T47D (cell line): ENCODE measurements around the gene NAPSA.
"Not testable (repeated sequence)": the region's sequence is repeated elsewhere in the genome, so short reads cannot be mapped to it uniquely, and the experiment has no call there.

Experiments
- DNase-seq, 2 experiments: peaks; one replicate each; pipeline versions ENCODE4 v3.0.0 to v3.0.0-alpha.2; 2011 to 2012; ENCODE audit warnings: low read depth in 1 of 2, low spot score in 1 of 2
- JUND ChIP-seq: IDR thresholded peaks from 2 replicates; pipeline ENCODE4 v1.6.1; 2012; ENCODE audit warnings: low read depth
- in situ Hi-C: cut with HindIII; loops from 2 replicates; pipeline ENCODE4 v1.10.0; 2016; ENCODE audit warnings: low sequenced_read_pairs, low pct_unique_long_range_greater_than_20kb

NAPSA gene

GRCh38 chr19:50344661-50345318 lies 20.6 kb downstream of the NAPSA start:
- in situ Hi-C loops, result no loop called here
- TF ChIP-seq JUND, result no peak
- DNase-seq, result no peak

DNA sequence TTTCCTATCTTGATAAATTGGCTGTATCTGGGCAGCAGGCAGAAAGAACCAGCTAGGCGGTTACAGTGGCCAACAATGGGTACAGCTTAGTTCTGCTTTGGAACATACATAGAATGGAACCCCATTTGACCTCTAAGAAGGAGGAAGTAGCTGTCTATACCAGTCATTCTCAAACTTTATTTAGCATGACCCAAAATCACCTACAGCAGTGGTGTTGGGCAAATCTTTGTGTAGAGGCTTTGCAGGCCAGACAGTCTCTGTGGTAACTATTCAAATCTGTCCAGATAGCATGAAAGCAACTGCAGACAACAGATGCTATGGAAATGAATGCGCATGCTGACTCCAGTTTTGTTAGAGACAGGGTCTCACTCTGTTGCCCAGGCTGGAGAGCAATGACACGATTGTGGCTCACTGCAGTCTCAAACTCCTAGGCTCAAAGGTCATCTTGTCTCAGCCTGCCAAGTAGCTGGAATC lies 24.3 kb downstream of the NAPSA start:
- DNase-seq, result no peak
- in situ Hi-C loops, result no loop called here
- no peak for TF ChIP-seq JUND

DNA sequence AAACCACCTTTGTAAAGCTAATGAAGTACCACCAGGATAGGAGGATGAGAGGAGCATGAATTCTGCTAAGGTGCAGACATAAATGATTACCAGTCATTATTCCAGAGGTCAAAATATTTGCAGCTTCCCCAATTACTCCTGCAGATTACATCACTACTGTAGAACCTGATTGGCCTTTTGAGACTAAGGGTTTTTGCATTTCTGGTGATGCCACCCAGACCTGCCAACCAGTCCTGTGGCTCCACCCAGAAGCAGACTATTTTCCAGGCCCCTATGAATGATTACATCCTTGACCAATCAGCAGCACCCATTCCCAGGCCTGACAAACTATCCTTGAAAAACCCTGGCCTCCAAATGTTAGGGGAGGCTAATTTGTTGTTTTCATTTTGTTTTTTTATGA lies 25.1 kb downstream of the NAPSA start:
- in situ Hi-C loops, result no loop called here
- no peak for TF ChIP-seq JUND
- no peak for DNase-seq

- in situ Hi-C loops, DNase-seq: not testable (repeated sequence)
These were observed 28.4 kb downstream of the NAPSA start for GRCh38 chr19:50337031-50337430.

DNA sequence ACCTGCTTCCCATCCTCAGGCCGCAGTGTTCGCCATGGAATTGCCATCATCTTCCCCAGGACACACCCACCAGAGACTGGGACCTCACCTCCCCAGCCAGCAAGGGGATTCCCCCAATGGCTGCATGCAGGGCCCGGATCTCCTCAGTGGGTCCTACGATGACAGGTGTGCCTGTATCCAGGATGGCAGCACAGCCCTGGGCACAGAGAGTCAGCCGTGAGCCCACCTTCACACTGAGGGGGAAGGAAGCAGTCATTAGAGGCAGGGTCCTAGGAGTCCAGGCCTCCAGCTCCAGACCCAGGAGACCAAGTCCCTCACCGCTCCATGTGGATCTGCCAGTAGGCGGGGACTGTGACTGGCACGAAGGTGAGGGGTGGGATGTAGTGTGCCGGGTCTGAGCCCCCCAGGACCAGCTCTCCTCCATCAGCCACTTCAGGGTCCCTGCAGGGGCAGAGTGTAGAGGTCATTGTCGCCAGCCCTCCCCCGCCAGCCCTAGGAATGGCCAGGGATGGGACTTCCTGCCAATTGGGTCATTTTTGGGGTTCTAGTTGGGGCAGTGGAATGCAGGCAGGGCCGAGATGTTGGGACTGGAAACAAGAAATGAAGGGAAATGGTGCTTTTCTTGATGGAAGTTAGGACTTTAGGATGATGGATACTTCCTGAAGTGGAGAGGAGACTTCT lies 30.6 kb downstream of the NAPSA start:
- TF ChIP-seq JUND, result no peak
- no peak for DNase-seq
- in situ Hi-C loops, result no loop called here

DNA sequence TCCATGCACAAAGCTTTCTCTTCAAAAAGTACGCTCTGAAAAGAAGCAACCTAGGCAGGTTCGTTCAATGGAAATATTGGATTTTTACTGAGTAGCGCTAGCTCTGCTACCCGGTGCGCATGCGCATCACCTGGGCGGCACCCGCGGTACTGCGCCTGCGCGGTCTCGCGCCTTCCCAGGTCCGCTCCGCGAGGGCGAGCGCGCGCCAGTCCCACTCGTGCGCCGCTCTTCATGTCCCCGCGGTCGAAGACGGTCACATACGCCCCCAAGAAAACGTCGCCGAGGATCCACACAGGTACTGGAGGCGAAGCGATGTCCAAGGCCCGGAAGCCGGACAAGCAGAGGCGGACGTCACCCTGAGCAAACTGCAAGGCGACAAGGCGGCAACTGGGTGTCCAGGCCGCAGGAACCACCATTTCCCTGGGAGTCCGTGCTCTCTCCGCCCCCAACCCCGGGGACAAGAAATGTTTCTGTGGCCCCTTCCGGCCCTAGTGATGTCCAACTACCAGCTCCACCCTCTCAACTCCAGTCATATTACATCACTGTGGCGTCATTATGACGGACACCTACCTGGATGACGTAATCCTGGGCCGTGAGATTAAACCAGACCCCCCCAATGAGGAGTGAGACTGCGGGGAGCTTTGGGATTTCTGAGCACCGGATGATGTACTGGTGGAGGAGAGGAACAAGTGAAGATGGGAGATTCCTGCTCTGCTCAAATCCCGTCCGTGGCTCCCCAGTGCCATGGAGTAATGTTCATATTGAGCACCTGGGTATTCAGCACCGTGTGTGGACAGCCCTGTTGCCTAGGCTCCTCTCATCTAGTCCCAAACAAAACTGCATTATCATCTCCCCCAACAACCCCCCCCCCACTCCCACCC lies 31.5 kb downstream of the NAPSA start:
- in situ Hi-C loops, result no loop called here
- TF ChIP-seq JUND, result no peak
- DNase-seq, result peak; percentile 45 to 81

GRCh38 chr19:50333235-50333736 lies 32.2 kb downstream of the NAPSA start:
- in situ Hi-C loops, result no loop called here
- TF ChIP-seq JUND, result no peak
- peak; percentile 74 to 98 for DNase-seq

GRCh38 chr19:50332244-50333038 lies 33.0 kb downstream of the NAPSA start:
- DNase-seq, result peak in 1 of 2 experiments; percentile 95
- TF ChIP-seq JUND, result no peak
- in situ Hi-C loops, result no loop called here

DNA sequence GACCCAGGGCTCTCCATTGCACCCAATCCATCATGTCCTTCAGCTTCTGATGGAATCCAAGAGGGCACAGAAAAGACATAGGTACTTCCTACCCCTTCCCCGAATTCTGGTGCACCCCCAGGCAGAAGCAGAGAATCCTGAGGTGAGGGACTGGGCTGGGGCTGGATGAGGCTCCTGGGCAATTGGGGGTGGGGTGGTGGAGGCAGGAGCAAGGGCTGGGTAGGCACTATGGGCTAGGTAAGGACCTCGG lies 33.5 kb downstream of the NAPSA start:
- in situ Hi-C loops, result no loop called here
- no peak for DNase-seq
- no peak for TF ChIP-seq JUND

DNA sequence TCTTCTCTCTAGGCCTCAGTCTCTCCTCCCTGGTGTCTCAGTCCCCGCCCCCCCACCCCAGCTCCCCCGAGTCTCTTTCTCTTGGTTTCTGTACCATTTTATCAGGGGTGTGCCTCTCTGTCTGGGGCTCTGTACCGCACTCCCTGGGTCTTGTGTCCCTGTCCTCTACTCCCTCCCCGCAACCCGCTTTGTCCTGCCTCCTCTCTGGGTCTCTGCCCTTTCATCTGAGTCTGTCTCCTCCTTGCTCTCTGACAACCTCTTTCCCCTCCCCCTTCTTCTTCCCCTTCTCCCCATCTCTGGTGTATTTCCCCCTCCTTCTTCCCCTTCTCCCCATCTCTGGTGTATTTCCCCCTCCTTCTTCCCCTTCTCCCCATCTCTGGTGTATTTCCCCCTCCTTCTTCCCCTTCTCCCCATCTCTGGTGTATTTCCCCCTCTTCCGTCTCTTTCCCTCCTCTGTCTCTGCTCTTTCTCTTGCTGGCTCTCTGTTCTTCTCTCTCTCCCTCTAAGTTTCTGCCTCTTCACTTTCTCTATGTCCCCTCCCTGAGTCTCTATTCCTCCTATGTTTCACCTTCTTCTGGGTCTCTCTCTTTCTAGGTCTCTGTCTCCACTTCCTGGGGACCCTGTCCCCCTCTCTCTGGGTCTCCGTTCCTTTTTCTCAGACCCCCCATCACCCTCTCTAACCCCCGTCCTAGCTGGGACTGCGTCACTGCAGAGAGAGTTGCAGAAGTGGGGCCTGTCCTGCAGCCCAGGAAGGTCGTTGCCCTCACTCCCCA lies 34.0 kb downstream of the NAPSA start:
- no peak for TF ChIP-seq JUND
- peak in 1 of 2 experiments; percentile 55 for DNase-seq
- in situ Hi-C loops, result no loop called here

- in situ Hi-C loops, result no loop called here
- TF ChIP-seq JUND, result no peak
- peak; percentile 42 to 92 for DNase-seq
These were observed 34.9 kb downstream of the NAPSA start for GRCh38 chr19:50330365-50331078.

DNA sequence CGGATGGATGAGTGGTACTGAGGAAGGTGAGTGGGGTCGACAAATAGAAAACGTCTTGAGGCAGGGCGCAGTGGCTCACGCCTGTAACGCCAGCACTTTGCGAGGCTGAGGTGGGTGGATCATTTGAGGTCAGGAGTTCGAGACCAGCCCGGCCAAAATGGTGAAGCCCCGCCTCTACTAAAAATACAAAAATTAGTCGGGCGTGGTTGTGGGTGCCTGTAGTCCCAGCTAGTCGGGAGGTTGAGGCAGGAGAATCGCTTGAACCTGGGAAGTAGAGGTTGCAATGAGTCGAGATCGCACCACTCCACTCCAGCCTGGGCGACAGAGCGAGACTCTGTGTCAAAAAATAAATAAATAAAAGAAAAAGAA lies 35.5 kb downstream of the NAPSA start:
- DNase-seq, in situ Hi-C loops: not testable (repeated sequence)
